Measurements from ENCODE around the gene SPECC1L.

SPECC1L gene

GRCh38 chr22:24305260-24305692, 34.6 kb downstream of the SPECC1L start:
- TF ChIP-seq FOXP2 (optimal IDR thresholded peaks at IDR 0.05; ENCODE audit: borderline replicate concordance, extremely low read depth, extremely low read length, insufficient read depth) (no peak), TAF1 (IDR thresholded peaks at IDR 0.05; ENCODE audit: borderline replicate concordance, insufficient read depth, low read length) (no peak), SIN3A (IDR thresholded peaks at IDR 0.05; ENCODE audit: borderline replicate concordance, insufficient read depth, low read length) (no peak)
- TF ChIP-seq, protein P1, sequence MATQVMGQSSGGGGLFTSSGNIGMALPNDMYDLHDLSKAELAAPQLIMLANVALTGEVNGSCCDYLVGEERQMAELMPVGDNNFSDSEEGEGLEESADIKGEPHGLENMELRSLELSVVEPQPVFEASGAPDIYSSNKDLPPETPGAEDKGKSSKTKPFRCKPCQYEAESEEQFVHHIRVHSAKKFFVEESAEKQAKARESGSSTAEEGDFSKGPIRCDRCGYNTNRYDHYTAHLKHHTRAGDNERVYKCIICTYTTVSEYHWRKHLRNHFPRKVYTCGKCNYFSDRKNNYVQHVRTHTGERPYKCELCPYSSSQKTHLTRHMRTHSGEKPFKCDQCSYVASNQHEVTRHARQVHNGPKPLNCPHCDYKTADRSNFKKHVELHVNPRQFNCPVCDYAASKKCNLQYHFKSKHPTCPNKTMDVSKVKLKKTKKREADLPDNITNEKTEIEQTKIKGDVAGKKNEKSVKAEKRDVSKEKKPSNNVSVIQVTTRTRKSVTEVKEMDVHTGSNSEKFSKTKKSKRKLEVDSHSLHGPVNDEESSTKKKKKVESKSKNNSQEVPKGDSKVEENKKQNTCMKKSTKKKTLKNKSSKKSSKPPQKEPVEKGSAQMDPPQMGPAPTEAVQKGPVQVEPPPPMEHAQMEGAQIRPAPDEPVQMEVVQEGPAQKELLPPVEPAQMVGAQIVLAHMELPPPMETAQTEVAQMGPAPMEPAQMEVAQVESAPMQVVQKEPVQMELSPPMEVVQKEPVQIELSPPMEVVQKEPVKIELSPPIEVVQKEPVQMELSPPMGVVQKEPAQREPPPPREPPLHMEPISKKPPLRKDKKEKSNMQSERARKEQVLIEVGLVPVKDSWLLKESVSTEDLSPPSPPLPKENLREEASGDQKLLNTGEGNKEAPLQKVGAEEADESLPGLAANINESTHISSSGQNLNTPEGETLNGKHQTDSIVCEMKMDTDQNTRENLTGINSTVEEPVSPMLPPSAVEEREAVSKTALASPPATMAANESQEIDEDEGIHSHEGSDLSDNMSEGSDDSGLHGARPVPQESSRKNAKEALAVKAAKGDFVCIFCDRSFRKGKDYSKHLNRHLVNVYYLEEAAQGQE (IDR thresholded peaks at IDR 0.05; ENCODE audit: insufficient read depth in 1 of 2, low read depth in 2 of 2, low read length in 2 of 2): no peak

DNA sequence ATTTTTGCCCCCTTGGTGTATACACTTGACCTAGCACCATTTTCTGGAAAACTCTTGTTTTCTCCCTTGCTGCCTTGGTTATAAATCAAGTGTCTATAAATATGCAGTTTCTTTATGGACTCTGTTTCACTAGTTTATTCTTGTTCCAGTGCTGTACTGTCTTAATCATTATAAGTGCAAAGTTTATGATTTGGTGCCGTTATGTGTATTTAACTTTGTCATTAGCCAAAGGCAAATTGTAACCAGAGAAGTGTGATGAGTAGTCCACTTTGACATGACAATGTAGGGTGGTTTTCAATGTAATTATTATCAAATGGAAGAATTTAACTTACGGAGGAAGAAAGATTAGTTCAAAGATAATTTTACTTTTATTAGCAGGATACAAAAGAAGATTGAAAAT, 40.3 kb downstream of the SPECC1L start:
- TF ChIP-seq TAF1 (IDR thresholded peaks at IDR 0.05; ENCODE audit: borderline replicate concordance, insufficient read depth, low read length) (no peak), SIN3A (IDR thresholded peaks at IDR 0.05; ENCODE audit: borderline replicate concordance, insufficient read depth, low read length) (no peak), POLR2AphosphoS5 (IDR thresholded peaks at IDR 0.05; ENCODE audit: low read depth, low read length) (no peak), FOXP2 (optimal IDR thresholded peaks at IDR 0.05; ENCODE audit: borderline replicate concordance, extremely low read depth, extremely low read length, insufficient read depth) (no peak)
- TF ChIP-seq, protein P1 (IDR thresholded peaks at IDR 0.05; ENCODE audit: insufficient read depth in 1 of 2, low read depth in 2 of 2, low read length in 2 of 2): no peak

- TF ChIP-seq FOXP2 (optimal IDR thresholded peaks at IDR 0.05; ENCODE audit: borderline replicate concordance, extremely low read depth, extremely low read length, insufficient read depth): no peak
- TF ChIP-seq, protein P1 (IDR thresholded peaks at IDR 0.05; ENCODE audit: insufficient read depth in 1 of 2, low read depth in 2 of 2, low read length in 2 of 2): no peak
- TF ChIP-seq POLR2AphosphoS5 (IDR thresholded peaks at IDR 0.05; ENCODE audit: low read depth, low read length): no peak
- TF ChIP-seq TAF1 (IDR thresholded peaks at IDR 0.05; ENCODE audit: borderline replicate concordance, insufficient read depth, low read length): no peak
- no peak for TF ChIP-seq SIN3A (IDR thresholded peaks at IDR 0.05; ENCODE audit: borderline replicate concordance, insufficient read depth, low read length)
Observed at GRCh38 chr22:24315367-24315966, 44.8 kb downstream of the SPECC1L start.

DNA sequence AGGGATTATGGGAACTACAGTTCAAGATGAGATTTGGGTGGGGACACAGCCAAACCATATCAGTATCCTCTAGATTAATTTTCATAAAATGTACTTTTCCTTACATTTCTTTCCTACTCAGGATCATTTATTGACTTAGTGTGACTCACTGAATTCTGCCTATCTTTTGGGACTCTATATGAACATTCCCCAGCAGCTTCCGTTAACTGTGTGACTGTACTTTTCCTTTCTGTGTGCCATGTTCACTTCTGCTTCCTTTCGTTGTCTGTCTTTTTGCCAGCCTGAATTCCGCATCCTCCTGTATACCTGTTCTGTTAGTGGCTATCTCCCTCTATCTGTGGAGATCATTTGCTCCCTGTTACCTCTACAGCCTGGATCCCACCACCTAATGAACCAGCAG, 48.8 kb downstream of the SPECC1L start:
- TF ChIP-seq, protein P1 (IDR thresholded peaks at IDR 0.05; ENCODE audit: insufficient read depth in 1 of 2, low read depth in 2 of 2, low read length in 2 of 2): no peak
- TF ChIP-seq SIN3A (IDR thresholded peaks at IDR 0.05; ENCODE audit: borderline replicate concordance, insufficient read depth, low read length) (no peak), POLR2AphosphoS5 (IDR thresholded peaks at IDR 0.05; ENCODE audit: low read depth, low read length) (no peak), FOXP2 (optimal IDR thresholded peaks at IDR 0.05; ENCODE audit: borderline replicate concordance, extremely low read depth, extremely low read length, insufficient read depth) (no peak), TAF1 (IDR thresholded peaks at IDR 0.05; ENCODE audit: borderline replicate concordance, insufficient read depth, low read length) (no peak)
